ENCODE measurements around the gene MYRFL. TPM values are rescaled to one million over a fixed set of nuclear protein-coding genes. Genes with fewer than 3 reads are reported as not detected.
A peak's percentile ranks its signal among the peaks of the same experiment; 100 is the strongest.

Gene MYRFL
- total RNA-seq, 1 donor from 2014 or later = not detected

DNA sequence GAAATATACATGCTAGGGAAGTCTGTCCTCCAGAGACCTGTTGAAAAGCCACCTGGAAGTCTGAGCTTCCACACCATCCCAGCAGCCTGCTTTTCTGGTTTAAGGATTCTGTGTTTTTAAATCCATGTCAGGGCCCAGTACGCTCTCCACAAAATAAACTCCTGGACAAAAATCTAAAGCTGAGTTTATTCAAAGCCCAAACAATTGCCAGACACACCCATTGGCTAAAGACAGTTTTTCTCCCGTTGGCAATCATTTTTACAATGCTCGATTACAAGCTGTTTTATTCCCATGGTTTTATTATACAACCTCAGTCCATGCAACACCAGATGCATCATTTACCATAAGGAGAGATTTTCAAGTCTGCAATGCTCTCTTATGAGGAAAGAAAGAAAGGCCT lies 94.5 kb downstream of the MYRFL start:
- no peak for DNase-seq
- H3K9me3 Mint-ChIP-seq (ENCODE audit: unreplicated experiment) = no peaks in the 10 kb centered on the region
- no peak overlapping the region for H3K27ac Mint-ChIP-seq (ENCODE audit: unreplicated experiment)
- TF ChIP-seq, protein P1, sequence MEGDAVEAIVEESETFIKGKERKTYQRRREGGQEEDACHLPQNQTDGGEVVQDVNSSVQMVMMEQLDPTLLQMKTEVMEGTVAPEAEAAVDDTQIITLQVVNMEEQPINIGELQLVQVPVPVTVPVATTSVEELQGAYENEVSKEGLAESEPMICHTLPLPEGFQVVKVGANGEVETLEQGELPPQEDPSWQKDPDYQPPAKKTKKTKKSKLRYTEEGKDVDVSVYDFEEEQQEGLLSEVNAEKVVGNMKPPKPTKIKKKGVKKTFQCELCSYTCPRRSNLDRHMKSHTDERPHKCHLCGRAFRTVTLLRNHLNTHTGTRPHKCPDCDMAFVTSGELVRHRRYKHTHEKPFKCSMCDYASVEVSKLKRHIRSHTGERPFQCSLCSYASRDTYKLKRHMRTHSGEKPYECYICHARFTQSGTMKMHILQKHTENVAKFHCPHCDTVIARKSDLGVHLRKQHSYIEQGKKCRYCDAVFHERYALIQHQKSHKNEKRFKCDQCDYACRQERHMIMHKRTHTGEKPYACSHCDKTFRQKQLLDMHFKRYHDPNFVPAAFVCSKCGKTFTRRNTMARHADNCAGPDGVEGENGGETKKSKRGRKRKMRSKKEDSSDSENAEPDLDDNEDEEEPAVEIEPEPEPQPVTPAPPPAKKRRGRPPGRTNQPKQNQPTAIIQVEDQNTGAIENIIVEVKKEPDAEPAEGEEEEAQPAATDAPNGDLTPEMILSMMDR (IDR thresholded peaks at IDR 0.05; ENCODE audit: partially characterized antibody, unreplicated experiment) = no peak
- no peaks in the 10 kb centered on the region for H3K27me3 Mint-ChIP-seq (ENCODE audit: unreplicated experiment)
- H3K4me3 Mint-ChIP-seq (ENCODE audit: unreplicated experiment) = no peak overlapping the region
- H3K4me1 Mint-ChIP-seq (ENCODE audit: low read depth, unreplicated experiment) = peaks cover 6% of the 10 kb centered on the region
- peaks cover 4% of the 10 kb centered on the region for H3K36me3 Mint-ChIP-seq (ENCODE audit: unreplicated experiment)

- DNase-seq = no peak
- H3K4me1 Mint-ChIP-seq (ENCODE audit: low read depth, unreplicated experiment) = peaks cover 10% of the 10 kb centered on the region
- H3K4me3 Mint-ChIP-seq (ENCODE audit: unreplicated experiment) = no peak overlapping the region
- peaks cover 2% of the 10 kb centered on the region for H3K27me3 Mint-ChIP-seq (ENCODE audit: unreplicated experiment)
- peaks cover 4% of the 10 kb centered on the region for H3K36me3 Mint-ChIP-seq (ENCODE audit: unreplicated experiment)
- TF ChIP-seq, protein P1 (IDR thresholded peaks at IDR 0.05; ENCODE audit: partially characterized antibody, unreplicated experiment) = no peak
- no peak overlapping the region for H3K27ac Mint-ChIP-seq (ENCODE audit: unreplicated experiment)
- no peaks in the 10 kb centered on the region for H3K9me3 Mint-ChIP-seq (ENCODE audit: unreplicated experiment)
Measured at GRCh38 chr12:69921831-69922230, 96.8 kb downstream of the MYRFL start.

- Mint-ChIP-seq H3K9me3 (ENCODE audit: unreplicated experiment) (no peaks in the 10 kb centered on the region), H3K4me3 (ENCODE audit: unreplicated experiment) (no peak overlapping the region), H3K4me1 (ENCODE audit: low read depth, unreplicated experiment) (peaks cover 19% of the 10 kb centered on the region), H3K36me3 (ENCODE audit: unreplicated experiment) (peaks cover 4% of the 10 kb centered on the region), H3K27ac (ENCODE audit: unreplicated experiment) (no peak overlapping the region), H3K27me3 (ENCODE audit: unreplicated experiment) (peaks cover 3% of the 10 kb centered on the region)
- no peak for DNase-seq
- TF ChIP-seq, protein P1 (IDR thresholded peaks at IDR 0.05; ENCODE audit: partially characterized antibody, unreplicated experiment) = no peak
Measured at GRCh38 chr12:69922999-69923398, 98.0 kb downstream of the MYRFL start.

GRCh38 chr12:69925291-69925690 lies 100.3 kb downstream of the MYRFL start:
- H3K4me1 Mint-ChIP-seq (ENCODE audit: low read depth, unreplicated experiment) = peaks cover 22% of the 10 kb centered on the region
- no peak overlapping the region for H3K27ac Mint-ChIP-seq (ENCODE audit: unreplicated experiment)
- no peaks in the 10 kb centered on the region for H3K9me3 Mint-ChIP-seq (ENCODE audit: unreplicated experiment)
- peaks cover 3% of the 10 kb centered on the region for H3K27me3 Mint-ChIP-seq (ENCODE audit: unreplicated experiment)
- TF ChIP-seq, protein P1 (IDR thresholded peaks at IDR 0.05; ENCODE audit: partially characterized antibody, unreplicated experiment) = no peak
- no peaks in the 10 kb centered on the region for H3K36me3 Mint-ChIP-seq (ENCODE audit: unreplicated experiment)
- DNase-seq = no peak
- no peak overlapping the region for H3K4me3 Mint-ChIP-seq (ENCODE audit: unreplicated experiment)

DNA sequence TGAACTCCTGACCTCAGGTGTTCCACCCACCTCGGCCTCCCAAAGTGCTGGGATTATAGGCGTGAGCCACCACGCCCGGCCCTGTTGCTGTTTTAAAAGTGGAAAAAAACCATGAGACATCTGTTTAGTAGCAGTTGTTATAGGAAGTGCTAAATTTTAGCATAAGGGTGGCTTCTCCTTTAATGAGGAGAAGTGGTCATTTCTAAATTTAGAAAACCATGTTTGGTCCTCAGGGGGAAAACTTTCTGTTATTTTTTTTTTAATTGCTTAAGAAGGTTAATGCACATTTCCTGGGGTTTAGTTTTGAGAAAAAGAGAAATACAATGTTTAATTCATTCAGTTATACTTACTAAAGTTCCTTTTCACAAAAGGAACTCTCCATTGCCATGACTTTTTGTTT lies 102.1 kb downstream of the MYRFL start:
- H3K27me3 Mint-ChIP-seq (ENCODE audit: unreplicated experiment) = peaks cover 5% of the 10 kb centered on the region
- no peaks in the 10 kb centered on the region for H3K9me3 Mint-ChIP-seq (ENCODE audit: unreplicated experiment)
- no peak for DNase-seq
- no peak overlapping the region for H3K4me3 Mint-ChIP-seq (ENCODE audit: unreplicated experiment)
- H3K27ac Mint-ChIP-seq (ENCODE audit: unreplicated experiment) = peak overlapping the region; percentile 20
- TF ChIP-seq, protein P1 (IDR thresholded peaks at IDR 0.05; ENCODE audit: partially characterized antibody, unreplicated experiment) = no peak
- peaks cover 33% of the 10 kb centered on the region for H3K4me1 Mint-ChIP-seq (ENCODE audit: low read depth, unreplicated experiment)
- H3K36me3 Mint-ChIP-seq (ENCODE audit: unreplicated experiment) = no peaks in the 10 kb centered on the region
